Measurements from ENCODE around the gene ZNF430. TPM values are rescaled to one million over a fixed set of nuclear protein-coding genes. Genes with fewer than 3 reads are reported as not detected.

The ZNF430 gene
- total RNA-seq, 1 experiment from 2014 or later: 6.4 TPM

DNA sequence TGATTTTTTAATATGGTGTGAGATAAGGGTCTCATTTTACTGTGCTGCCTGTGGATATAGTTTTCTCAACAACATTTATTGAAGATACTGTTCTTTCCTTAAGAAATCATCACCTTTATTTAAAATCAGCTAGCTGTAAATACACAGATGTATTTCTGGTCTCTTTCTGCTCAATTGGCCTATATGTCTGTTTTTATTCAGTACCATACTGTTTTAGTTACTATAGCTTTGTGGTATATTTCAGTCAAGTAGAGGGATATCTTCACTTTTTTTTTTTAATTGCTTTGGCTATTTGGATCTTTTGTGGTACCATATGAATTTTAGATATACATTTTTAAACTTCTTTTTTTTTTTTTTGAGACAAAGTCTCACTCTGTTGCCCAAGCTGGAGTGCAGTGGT is 44.9 kb downstream of the ZNF430 start:
- CTCF ChIA-PET: no interaction called here
- POLR2A ChIA-PET: no interaction called here
- H3K4me1 ChIP-seq (ENCODE audit: control insufficient read depth, insufficient read depth, low read length): no peaks in the 10 kb centered on the region
- H3K36me3 ChIP-seq (ENCODE audit: control insufficient read depth, insufficient read depth, low read length): no peaks in the 10 kb centered on the region
- in situ Hi-C loops (cut with HindIII; ENCODE audit: low pct_unique_long_range_greater_than_20kb, low sequenced_read_pairs) (no loop called here), intact Hi-C loops (cut with micrococcal nuclease; ENCODE audit: unreplicated experiment) (no loop called here)
- no peak for ATAC-seq
- TF ChIP-seq, protein P1, sequence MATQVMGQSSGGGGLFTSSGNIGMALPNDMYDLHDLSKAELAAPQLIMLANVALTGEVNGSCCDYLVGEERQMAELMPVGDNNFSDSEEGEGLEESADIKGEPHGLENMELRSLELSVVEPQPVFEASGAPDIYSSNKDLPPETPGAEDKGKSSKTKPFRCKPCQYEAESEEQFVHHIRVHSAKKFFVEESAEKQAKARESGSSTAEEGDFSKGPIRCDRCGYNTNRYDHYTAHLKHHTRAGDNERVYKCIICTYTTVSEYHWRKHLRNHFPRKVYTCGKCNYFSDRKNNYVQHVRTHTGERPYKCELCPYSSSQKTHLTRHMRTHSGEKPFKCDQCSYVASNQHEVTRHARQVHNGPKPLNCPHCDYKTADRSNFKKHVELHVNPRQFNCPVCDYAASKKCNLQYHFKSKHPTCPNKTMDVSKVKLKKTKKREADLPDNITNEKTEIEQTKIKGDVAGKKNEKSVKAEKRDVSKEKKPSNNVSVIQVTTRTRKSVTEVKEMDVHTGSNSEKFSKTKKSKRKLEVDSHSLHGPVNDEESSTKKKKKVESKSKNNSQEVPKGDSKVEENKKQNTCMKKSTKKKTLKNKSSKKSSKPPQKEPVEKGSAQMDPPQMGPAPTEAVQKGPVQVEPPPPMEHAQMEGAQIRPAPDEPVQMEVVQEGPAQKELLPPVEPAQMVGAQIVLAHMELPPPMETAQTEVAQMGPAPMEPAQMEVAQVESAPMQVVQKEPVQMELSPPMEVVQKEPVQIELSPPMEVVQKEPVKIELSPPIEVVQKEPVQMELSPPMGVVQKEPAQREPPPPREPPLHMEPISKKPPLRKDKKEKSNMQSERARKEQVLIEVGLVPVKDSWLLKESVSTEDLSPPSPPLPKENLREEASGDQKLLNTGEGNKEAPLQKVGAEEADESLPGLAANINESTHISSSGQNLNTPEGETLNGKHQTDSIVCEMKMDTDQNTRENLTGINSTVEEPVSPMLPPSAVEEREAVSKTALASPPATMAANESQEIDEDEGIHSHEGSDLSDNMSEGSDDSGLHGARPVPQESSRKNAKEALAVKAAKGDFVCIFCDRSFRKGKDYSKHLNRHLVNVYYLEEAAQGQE (IDR thresholded peaks at IDR 0.05; ENCODE audit: insufficient read depth in 1 of 2, low read depth in 2 of 2, low read length in 1 of 2): no peak
- TF ChIP-seq POLR2AphosphoS5 (IDR thresholded peaks at IDR 0.05; ENCODE audit: low read depth, low read length) (no peak), TCF7L2 (IDR thresholded peaks at IDR 0.05; ENCODE audit: low read depth, low read length) (no peak), SIN3A (IDR thresholded peaks at IDR 0.05; ENCODE audit: borderline replicate concordance, insufficient read depth, low read depth, low read length) (no peak)
- TF ChIP-seq, protein P2, sequence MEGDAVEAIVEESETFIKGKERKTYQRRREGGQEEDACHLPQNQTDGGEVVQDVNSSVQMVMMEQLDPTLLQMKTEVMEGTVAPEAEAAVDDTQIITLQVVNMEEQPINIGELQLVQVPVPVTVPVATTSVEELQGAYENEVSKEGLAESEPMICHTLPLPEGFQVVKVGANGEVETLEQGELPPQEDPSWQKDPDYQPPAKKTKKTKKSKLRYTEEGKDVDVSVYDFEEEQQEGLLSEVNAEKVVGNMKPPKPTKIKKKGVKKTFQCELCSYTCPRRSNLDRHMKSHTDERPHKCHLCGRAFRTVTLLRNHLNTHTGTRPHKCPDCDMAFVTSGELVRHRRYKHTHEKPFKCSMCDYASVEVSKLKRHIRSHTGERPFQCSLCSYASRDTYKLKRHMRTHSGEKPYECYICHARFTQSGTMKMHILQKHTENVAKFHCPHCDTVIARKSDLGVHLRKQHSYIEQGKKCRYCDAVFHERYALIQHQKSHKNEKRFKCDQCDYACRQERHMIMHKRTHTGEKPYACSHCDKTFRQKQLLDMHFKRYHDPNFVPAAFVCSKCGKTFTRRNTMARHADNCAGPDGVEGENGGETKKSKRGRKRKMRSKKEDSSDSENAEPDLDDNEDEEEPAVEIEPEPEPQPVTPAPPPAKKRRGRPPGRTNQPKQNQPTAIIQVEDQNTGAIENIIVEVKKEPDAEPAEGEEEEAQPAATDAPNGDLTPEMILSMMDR (IDR thresholded peaks at IDR 0.05): no peak
- BruUV-seq (replicated peaks): no TSS peak
- H3K27me3 ChIP-seq (ENCODE audit: control insufficient read depth, insufficient read depth, low read length): no peaks in the 10 kb centered on the region
- H3K27ac ChIP-seq (ENCODE audit: low read length): no peak overlapping the region
- no peaks in the 10 kb centered on the region for H3K9me3 ChIP-seq (ENCODE audit: control insufficient read depth, insufficient read depth, low read depth, low read length)
- DNase-seq (ENCODE audit: low read depth, low spot score): no peak
- H3K4me3 ChIP-seq (ENCODE audit: low read depth in 2 of 2, low read length in 2 of 2): no peak overlapping the region

DNA sequence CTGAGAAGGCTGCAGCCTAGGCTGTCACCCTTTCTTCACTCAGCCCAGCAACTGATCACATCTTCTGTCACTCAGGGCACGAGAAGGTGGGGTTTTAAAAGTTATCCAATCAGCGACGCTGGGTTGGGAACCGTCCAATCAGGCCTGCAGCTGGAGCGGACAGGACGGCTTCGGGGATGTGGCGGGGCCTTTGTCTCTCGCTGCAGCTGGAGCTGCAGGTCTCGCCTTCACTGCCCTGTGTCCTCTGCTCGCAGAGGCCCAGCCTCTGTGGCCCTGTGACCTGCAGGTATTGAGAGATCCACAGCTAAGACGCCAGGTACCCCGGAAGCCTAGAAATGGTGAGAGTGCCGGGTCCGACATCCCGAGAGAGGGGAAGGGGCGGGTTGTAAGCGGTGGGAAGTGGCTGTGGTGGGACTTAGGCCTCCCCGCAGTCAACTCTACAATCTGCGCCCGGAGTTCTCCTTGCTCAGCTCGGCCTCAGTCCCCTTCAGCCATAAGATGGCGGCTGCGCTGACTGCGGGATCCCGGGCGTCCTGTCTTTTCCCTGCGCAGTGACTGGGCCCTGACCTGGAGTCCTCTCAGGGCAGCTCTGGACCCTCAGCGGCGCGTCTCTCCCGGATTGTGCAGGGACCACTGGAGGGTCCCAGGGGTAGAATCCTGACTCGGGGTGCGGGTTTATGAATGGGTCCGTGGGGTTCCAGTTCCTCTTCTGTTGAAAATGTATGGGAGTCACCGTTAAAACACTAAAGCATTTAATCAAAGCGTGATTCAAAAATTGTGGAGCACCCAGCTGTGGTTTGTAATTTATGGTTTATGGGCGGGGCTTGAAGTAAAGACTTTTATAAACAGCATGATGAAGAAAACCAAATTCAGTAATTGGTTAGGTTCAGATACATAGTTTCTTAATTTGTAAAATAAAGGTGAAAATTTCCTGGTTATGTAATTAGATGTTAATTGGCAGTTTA is 61.8 kb downstream of the ZNF430 start, which contains the start of gene ZNF714:
ZNF714 (plus strand) TSS at position 193 of the 965 bp plus-strand sequence. CDS start 16,066 bp downstream, outside the sequence.
- Histone ChIP-seq H3K27me3 (ENCODE audit: control insufficient read depth, insufficient read depth, low read length) (no peaks in the 10 kb centered on the region), H3K27ac (ENCODE audit: low read length) (no peak within 1 kb of the TSS), H3K36me3 (ENCODE audit: control insufficient read depth, insufficient read depth, low read length) (no peaks in the 10 kb centered on the region), H3K4me1 (ENCODE audit: control insufficient read depth, insufficient read depth, low read length) (no peaks in the 10 kb centered on the region), H3K9me3 (ENCODE audit: control insufficient read depth, insufficient read depth, low read depth, low read length) (no peaks in the 10 kb centered on the region), H3K4me3 (ENCODE audit: low read depth in 2 of 2, low read length in 2 of 2) (peak within 1 kb of the TSS in 1 of 2 experiments; percentile 36; a peak in 1 of 4 replicates)
- ChIA-PET CTCF (no interaction called here), POLR2A (no interaction called here)
- BruUV-seq (replicated peaks): no TSS peak
- no peak for ATAC-seq
- in situ Hi-C loops (cut with HindIII; ENCODE audit: low pct_unique_long_range_greater_than_20kb, low sequenced_read_pairs): no loop called here
- DNase-seq (ENCODE audit: low read depth, low spot score): no peak
- no peak for TF ChIP-seq SIN3A (IDR thresholded peaks at IDR 0.05; ENCODE audit: borderline replicate concordance, insufficient read depth, low read depth, low read length)
- TF ChIP-seq POLR2AphosphoS5 (IDR thresholded peaks at IDR 0.05; ENCODE audit: low read depth, low read length): no peak
- TF ChIP-seq, protein P1 (IDR thresholded peaks at IDR 0.05; ENCODE audit: insufficient read depth in 1 of 2, low read depth in 2 of 2, low read length in 1 of 2): no peak
- TF ChIP-seq TCF7L2 (IDR thresholded peaks at IDR 0.05; ENCODE audit: low read depth, low read length): no peak
- TF ChIP-seq, protein P2 (IDR thresholded peaks at IDR 0.05): no peak
- intact Hi-C loops (cut with micrococcal nuclease; ENCODE audit: unreplicated experiment): no loop called here

Data from Panc1 (cell line).